NB4 (cell line): Measurements from ENCODE around the gene FAM53B.

ENCODE experiments used
- DNase-seq: peaks from one replicate; pipeline ENCODE4 v3.0.0; 2010; ENCODE audit warnings: low read depth
- H3K4me3 ChIP-seq: one replicate; pipeline ENCODE4 v1.5.1; 2011; ENCODE audit warnings: mild to moderate bottlenecking, low read depth, low read length, moderate library complexity
- CTCF ChIP-seq: IDR thresholded peaks from one replicate; pipeline ENCODE4 v1.5.1; 2012; ENCODE audit warnings: low read depth, low read length
- MAX ChIP-seq: IDR thresholded peaks from 2 replicates; pipeline ENCODE4 v1.6.1; 2011; ENCODE audit warnings: low read depth, low read length
- MYC ChIP-seq: IDR thresholded peaks from 2 replicates; pipeline ENCODE4 v1.6.1; 2011; ENCODE audit warnings: low read depth, low read length
- POLR2A ChIP-seq: IDR thresholded peaks from 2 replicates; pipeline ENCODE4 v1.6.1; 2011; ENCODE audit warnings: mild to moderate bottlenecking; ENCODE audit not compliant: insufficient read length; ENCODE audit errors: extremely low read depth

Gene FAM53B

GRCh38 chr10:124740369-124741280, 3.6 kb downstream of the FAM53B start:
- TF ChIP-seq MAX, result peak; percentile 98
- TF ChIP-seq POLR2A, result no peak
- peak; percentile 92 for TF ChIP-seq MYC
- TF ChIP-seq CTCF, result no peak
- DNase-seq, result peak; percentile 84
- H3K4me3 ChIP-seq, result peak overlapping the region; percentile 50

- peak overlapping the region; percentile 50 for H3K4me3 ChIP-seq
- DNase-seq, result peak; percentile 29
- TF ChIP-seq CTCF, result no peak
- TF ChIP-seq POLR2A, result no peak
- TF ChIP-seq MYC, result no peak
- TF ChIP-seq MAX, result no peak
Measured at GRCh38 chr10:124739986-124740368, 4.2 kb downstream of the FAM53B start.

- H3K4me3 ChIP-seq, result peak overlapping the region; percentile 50
- no peak for DNase-seq
Measured at GRCh38 chr10:124739119-124739921, 4.9 kb downstream of the FAM53B start.

GRCh38 chr10:124738441-124738840, 5.7 kb downstream of the FAM53B start:
- TF ChIP-seq POLR2A (no peak), MYC (no peak), MAX (no peak), CTCF (no peak)
- DNase-seq, result no peak
- H3K4me3 ChIP-seq, result no peak overlapping the region

More at GRCh38 chr10:124739119-124739921, 4.9 kb downstream of the FAM53B start:
- TF ChIP-seq CTCF, result no peak
- TF ChIP-seq MYC, result no peak
- no peak for TF ChIP-seq MAX

- no peak for TF ChIP-seq MYC
- TF ChIP-seq CTCF, result no peak
- no peak for TF ChIP-seq MAX
- no peak overlapping the region for H3K4me3 ChIP-seq
- no peak for DNase-seq
Measured at GRCh38 chr10:124737708-124738107, 6.5 kb downstream of the FAM53B start.
